GM19452 (cell line): Measurements from ENCODE around the gene PRR23B.
"Not testable (repeated sequence)": the region's sequence is repeated elsewhere in the genome, so short reads cannot be mapped to it uniquely, and the experiment has no call there.

Experiments
- ATAC-seq: cut with Tn5 transposase; IDR thresholded peaks from one replicate; pipeline ENCODE4 v1.9.1; 2021; ENCODE audit not compliant: unreplicated experiment

The PRR23B gene

DNA sequence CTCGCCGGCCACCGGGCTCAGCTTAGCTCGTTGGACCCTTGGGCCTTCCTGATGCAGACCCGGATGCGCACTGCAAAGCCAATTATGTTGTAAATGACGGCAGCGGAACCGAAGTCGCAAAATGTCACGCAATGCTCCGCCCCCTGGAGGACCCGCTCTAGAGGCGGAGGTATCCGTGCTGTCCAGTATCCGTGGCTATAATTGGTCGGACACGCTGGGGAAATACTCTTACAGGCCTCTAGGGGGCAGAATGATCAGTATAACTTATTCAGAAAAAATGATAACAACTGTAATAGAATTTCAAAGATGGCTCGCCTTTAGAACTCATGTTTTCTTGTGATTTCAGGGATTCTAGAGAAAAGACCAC, at the start of gene PRR23B:
PRR23B (minus strand) TSS at position 59 of the 367 bp plus-strand sequence. CDS start 265 bp downstream, outside the sequence.
- no peak for ATAC-seq

GRCh38 chr3:139062918-139063317, 42.2 kb upstream of the PRR23B start:
- ATAC-seq: no peak

- no peak for ATAC-seq
Measured at GRCh38 chr3:139052802-139053600, 32.3 kb upstream of the PRR23B start.

DNA sequence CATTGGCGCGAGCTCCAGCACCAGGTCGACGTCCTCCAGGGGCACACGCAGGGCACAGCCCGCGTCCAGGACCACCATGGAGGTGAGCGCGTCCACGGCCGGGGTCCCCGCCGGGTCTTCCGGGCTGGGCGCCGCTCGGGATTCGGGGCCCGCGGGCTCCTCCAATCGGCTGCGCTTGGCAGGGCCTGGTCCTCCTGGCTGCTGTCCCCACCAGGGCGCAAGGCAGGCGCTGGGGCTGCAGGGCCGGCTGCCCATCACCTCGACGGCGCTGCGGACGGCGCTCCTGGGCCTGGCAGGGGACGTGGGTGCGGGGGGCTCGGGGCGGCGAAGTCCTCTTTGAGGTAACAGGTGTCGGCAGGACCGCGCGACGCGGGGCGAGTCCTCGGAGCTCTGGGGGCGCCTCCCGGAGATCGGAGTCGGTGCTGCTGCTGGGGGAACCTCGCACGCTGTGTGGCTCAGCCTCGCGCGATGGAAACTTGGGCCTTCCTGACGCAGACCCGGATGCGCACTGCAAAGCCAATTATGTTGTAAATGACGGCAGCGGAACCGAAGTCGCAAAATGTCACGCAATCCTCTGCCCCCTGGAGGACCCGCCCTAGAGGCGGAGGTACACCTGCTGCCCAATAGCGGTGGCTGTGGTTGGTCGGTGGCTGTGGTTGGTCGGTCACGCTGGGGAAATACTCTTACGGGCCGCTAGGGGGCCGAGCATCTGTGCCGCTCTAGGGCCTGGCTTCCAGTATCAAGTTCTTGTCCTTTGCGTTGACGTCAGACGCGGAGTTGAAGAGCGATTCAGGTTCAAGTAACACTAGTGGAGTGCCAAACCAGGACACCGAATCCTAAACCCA, 23.9 kb upstream of the PRR23B start, which contains the start of gene PRR23C:
PRR23C (minus strand) TSS at position 527 of the 845 bp plus-strand sequence; CDS start at position 255, 272 bp downstream.
- ATAC-seq: no peak

GRCh38 chr3:139043554-139044365, 23.0 kb upstream of the PRR23B start:
- ATAC-seq: no peak

DNA sequence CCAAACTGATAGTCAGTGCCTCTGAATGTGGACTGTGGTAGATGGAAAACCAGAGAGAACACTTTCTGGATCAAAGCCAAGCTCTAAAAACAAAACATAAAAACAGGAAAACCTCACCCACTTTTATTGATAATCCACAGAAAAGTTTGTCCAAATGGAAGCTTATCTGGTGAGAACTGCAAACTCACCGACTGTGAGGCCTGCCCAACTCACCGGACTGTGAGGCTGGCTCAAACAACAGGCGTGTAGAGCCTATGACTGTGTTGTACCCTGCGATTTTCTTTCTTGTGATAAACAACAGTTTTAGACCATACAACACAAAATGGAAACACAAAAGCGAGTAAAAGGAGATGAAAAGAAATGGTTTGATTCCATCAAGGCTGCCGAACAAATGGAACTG, 16.8 kb upstream of the PRR23B start:
- no peak for ATAC-seq

- ATAC-seq: no peak
Measured at GRCh38 chr3:139032326-139033002, 11.7 kb upstream of the PRR23B start.

DNA sequence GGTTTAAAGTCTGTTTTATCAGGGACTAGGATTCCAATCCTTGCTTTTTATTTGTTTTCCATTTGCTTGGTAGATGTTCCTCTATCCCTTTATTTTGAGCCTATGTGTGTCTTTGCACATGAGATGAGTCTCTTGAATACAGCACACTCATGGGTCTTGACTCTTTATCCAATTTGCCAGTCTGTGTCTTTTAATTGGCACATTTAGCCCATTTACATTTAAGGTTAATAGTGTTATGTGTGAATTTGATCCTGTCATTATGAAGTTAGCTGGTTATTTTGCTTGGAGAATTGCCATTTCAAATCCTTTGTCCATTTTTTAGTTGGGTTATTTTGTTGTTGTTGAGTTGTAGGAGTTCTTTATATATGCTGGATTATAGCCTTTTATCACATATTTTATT, 9.8 kb upstream of the PRR23B start:
- ATAC-seq: not testable (repeated sequence)

DNA sequence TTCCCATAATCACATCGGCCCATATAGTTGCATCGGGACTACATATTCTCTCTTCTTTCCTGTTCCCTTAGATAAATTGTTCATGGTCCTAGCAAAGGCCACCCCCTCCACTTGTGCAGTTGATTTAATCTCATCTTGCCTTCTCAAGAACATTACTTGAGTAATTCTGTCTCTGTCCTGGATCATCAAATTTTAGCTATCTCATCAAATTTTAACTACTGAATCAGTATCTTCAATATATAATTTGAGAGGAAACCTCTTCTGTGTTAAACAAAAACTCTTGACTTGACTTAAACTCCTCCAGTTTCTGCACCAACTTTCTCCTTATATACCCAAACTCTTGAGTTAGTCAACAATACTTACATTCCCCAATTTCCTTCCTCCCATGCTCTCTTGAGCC, 4.2 kb upstream of the PRR23B start:
- ATAC-seq: no peak

GRCh38 chr3:139020036-139020867, 474 bp downstream of the PRR23B start:
- no peak for ATAC-seq

DNA sequence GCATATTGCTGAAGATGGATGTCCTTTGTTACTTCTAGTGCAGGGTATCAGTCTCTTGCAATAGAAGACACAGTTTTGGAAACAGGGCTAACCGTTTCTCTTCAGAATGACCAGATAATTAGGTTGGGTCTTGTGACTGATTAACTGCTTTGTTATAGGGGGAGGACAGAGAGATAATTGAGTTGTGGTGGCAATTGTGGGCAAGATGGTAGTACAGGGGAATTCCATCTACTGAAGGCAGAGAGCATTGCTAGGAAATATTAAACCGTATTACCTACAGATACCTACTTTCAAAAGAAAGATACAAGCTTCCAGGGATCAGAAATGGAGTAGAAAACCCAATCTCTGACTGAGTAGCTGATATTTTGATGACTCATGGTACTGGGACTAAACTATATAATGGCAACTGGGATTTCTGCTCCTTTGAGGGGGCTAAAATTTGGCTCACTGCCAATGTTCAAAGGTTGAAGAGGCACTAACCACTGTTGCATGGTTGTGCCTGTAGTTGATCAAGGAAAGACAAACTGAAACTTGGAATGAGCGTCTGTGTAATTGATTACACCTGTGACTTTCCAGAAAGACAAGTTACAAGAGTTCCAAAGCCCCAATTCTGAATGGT, 4.2 kb downstream of the PRR23B start:
- ATAC-seq: no peak

DNA sequence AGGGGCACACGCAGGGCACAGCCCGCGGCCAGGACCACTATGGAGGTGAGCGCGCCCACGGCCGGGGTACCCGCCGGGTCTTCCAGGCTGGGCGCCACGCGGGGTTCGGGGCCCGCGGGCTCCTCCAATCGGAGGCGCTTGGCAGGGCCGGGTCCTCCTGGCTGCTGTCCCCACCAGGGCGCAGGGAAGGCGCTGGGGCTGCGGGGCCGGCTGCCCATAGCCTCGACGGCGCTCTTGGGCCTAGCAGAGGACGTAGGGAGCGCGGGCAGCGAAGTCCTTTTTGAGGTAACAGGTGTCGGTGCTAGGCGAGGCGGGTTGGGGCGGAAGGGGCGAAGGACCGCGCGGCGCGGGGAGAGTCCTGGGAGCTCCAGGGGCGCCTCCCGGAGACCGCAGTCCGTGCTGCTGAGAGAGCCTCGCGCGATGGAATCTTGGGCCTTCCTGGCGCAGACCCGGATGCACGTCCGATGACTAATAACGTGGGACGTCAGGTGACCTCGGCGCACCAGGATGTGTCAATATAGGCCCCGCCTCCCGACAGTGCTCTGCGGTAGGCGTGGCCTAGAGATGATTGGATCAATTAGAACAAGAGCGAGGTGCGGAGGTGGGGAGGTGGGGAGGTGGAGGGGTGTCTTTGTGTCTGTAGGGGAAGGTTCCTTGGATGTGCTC, 14.5 kb downstream of the PRR23B start, which contains the start of gene PRR23A:
PRR23A (minus strand) TSS at position 218 of the 666 bp plus-strand sequence; CDS start at position 218, 0 bp downstream.
- no peak for ATAC-seq

- ATAC-seq: no peak
Measured at GRCh38 chr3:139005356-139005993, 15.3 kb downstream of the PRR23B start.

DNA sequence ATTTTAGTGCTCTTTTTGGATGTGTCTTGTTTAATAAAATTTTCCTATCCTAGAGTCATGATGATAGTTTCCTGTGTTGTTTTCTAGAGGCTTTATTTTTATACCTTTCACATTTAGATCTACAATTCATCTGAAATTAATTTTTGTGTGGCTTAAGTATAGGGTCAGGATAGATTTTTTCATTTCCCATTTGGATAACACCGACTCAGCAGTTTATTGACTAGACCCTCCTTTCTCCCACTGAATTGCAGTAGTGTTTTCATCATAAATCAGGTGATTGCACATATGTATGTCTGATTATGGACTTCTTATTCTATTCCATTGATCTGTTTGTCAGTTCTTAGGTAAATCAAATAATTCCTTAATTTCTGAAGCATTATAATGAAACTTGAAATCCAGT, 25.0 kb downstream of the PRR23B start:
- no peak for ATAC-seq

- no peak for ATAC-seq
Measured at GRCh38 chr3:138987181-138987580, 33.5 kb downstream of the PRR23B start.

GRCh38 chr3:138985932-138986331, 34.8 kb downstream of the PRR23B start:
- ATAC-seq: no peak

GRCh38 chr3:138984816-138985215, 35.9 kb downstream of the PRR23B start:
- no peak for ATAC-seq

DNA sequence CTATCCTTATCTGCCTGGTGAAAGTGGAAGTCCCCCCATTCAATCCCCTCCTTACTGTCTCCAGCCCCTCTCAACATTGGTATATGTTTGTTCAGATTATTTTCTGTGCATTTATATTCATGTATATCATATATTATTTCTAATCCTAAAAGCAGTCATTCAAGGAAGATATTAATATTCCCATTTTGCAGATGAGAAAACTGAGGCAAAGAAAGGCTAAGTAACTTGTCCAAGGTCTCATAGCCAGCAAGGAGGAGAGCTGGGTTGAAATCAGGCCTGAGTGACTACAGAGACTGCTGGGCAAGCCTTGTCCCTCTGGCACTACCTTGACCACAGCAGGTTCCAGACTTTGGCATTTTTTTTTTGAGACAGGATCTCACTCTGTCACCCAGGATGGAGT, 44.7 kb downstream of the PRR23B start:
- no peak for ATAC-seq
